ENCODE measurements around the gene TMEM14B. TPM values are rescaled to one million over a fixed set of nuclear protein-coding genes. Genes with fewer than 3 reads are reported as not detected.
A peak's percentile ranks its signal among the peaks of the same experiment; 100 is the strongest.

Gene TMEM14B
- total and polyA plus RNA-seq, 9 of the 15 experiments (the other 6 are each of a cell fraction or from before 2014, with no cell fraction given): 174 to 862 (median 263) TPM

DNA sequence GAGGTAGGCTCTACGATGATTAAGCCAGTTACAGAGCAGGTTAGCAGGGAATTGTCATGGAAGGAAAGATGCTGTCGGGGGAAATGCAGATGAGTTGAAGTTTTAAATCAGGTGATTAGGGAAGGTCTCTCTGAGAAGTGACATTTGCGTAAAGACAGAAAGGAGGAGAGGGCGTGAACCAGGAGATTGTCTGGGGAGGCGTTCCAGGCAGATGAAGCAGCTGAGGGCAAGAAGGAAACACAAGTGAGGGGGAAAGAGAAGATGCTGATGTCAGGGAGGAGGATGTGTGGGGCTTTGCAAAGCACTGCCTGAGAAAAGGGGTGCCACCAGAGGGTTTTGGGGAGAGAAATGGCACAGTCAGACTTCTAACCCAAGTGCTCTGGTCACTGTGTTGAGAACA is 2.5 kb upstream of the TMEM14B start:
- no peak overlapping the region for H3K4me3 ChIP-seq
- H3K27ac ChIP-seq (ENCODE audit: extremely low read depth, low read depth, low read length): no peak overlapping the region
- peaks cover 23 to 38% of the 10 kb centered on the region in 2 experiments for H3K4me1 ChIP-seq (replicated peaks in 1 of 2; ENCODE audit: control insufficient read depth in 2 of 2, insufficient read depth in 2 of 2, low read length in 2 of 2)
- no TSS peak for BruUV-seq (replicated peaks)
- no peak overlapping the region for H2AFZ ChIP-seq (ENCODE audit: low read depth, low read length)
- no peak overlapping the region for H3K4me2 ChIP-seq (ENCODE audit: insufficient read depth, low read length)
- ATAC-seq: no peak
- intact Hi-C loops (cut with micrococcal nuclease): loop anchor here (5.0 kb wide), 1 partner anchor 33 kb away; no protein-coding TSS in a partner anchor
- no peaks in the 10 kb centered on the region for H3K9me1 ChIP-seq (ENCODE audit: control insufficient read depth, insufficient read depth, low read length)
- H3K27me3 ChIP-seq (ENCODE audit: control insufficient read depth in 2 of 2, insufficient read depth in 2 of 2, low read length in 2 of 2): no peaks in the 10 kb centered on the region
- no peak for DNase-seq (ENCODE audit: extremely low read depth in 1 of 4, low spot score in 3 of 4)
- no peaks in the 10 kb centered on the region for H3K9me3 ChIP-seq (replicated peaks; ENCODE audit: control insufficient read depth, insufficient read depth, low read depth, low read length)
- POLR2A ChIA-PET: interaction anchor here (1.3 to 1.4 kb wide), 2 partner anchors 14 to 21 kb away, joined by 3 to 4 read pairs; no protein-coding TSS in a partner anchor
- H3K36me3 ChIP-seq (ENCODE audit: control insufficient read depth, insufficient read depth, low read length): peaks cover 11% of the 10 kb centered on the region
- peaks cover 26% of the 10 kb centered on the region for H3K79me2 ChIP-seq (ENCODE audit: control insufficient read depth, insufficient read depth, low read length)
- WGBS (ENCODE audit: insufficient coverage, low coverage, missing lambda C conversion rate): 47% methylated on average over 5 of the region's 5 CpGs
- peaks cover 10% of the 10 kb centered on the region for H4K20me1 ChIP-seq (replicated peaks; ENCODE audit: control insufficient read depth, insufficient read depth, low read length)
- CTCF ChIA-PET (ENCODE audit: low intra/inter-chr PET ratio): no interaction called here
- peak overlapping the region in 1 of 2 experiments; percentile 39; a peak in 1 of 4 replicates for H3K9ac ChIP-seq (ENCODE audit: insufficient read depth in 1 of 2, low read depth in 2 of 2, low read length in 2 of 2)
- TF ChIP-seq ZNF274 (IDR thresholded peaks at IDR 0.05; ENCODE audit: borderline replicate concordance, low read depth, low read length) (no peak), ZNF785 (CRISPR knock-in tag; IDR thresholded peaks at IDR 0.05) (no peak), YBX1 (IDR thresholded peaks at IDR 0.05) (no peak), NR2C2 (CRISPR knock-in tag; IDR thresholded peaks at IDR 0.05) (no peak), NR2C2 (tag; IDR thresholded peaks at IDR 0.05) (no peak)
- TF ChIP-seq, protein P1, sequence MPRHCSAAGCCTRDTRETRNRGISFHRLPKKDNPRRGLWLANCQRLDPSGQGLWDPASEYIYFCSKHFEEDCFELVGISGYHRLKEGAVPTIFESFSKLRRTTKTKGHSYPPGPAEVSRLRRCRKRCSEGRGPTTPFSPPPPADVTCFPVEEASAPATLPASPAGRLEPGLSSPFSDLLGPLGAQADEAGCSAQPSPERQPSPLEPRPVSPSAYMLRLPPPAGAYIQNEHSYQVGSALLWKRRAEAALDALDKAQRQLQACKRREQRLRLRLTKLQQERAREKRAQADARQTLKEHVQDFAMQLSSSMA (CRISPR knock-in tag; IDR thresholded peaks at IDR 0.05): no peak
- in situ Hi-C loops (cut with MboI): no loop called here
- FAIRE-seq: no peak
